T-helper 1 cell treated with Interleukin-12 subunit alpha and Interleukin-12 subunit beta and Interleukin-4 antibody, amounts not matched to agents 30 μg/mL and 1 μg/mL, for 36 hours (primary cell): Measurements from ENCODE around the gene DTD2.
A peak's percentile ranks its signal among the peaks of the same experiment; 100 is the strongest.
"Not testable (repeated sequence)": the region's sequence is repeated elsewhere in the genome, so short reads cannot be mapped to it uniquely, and the experiment has no call there.

Experiments
- H3K27ac Mint-ChIP-seq: one replicate; pipeline ENCODE4 v1.8.0; 2021; ENCODE audit warnings: mild to moderate bottlenecking, mixed read lengths
- H3K27me3 Mint-ChIP-seq: one replicate; pipeline ENCODE4 v1.8.0; 2021; ENCODE audit warnings: low read depth, mixed read lengths
- H3K36me3 Mint-ChIP-seq: one replicate; pipeline ENCODE4 v1.8.0; 2021; ENCODE audit warnings: low read depth, mixed read lengths
- H3K4me1 Mint-ChIP-seq: one replicate; pipeline ENCODE4 v1.8.0; 2021; ENCODE audit warnings: low read depth, mixed read lengths
- H3K4me3 Mint-ChIP-seq: one replicate; pipeline ENCODE4 v1.8.0; 2021; ENCODE audit warnings: mild to moderate bottlenecking, moderate library complexity, mixed read lengths
- H3K9me3 Mint-ChIP-seq: one replicate; pipeline ENCODE4 v1.8.0; 2021; ENCODE audit warnings: mixed read lengths

DTD2 gene

DNA sequence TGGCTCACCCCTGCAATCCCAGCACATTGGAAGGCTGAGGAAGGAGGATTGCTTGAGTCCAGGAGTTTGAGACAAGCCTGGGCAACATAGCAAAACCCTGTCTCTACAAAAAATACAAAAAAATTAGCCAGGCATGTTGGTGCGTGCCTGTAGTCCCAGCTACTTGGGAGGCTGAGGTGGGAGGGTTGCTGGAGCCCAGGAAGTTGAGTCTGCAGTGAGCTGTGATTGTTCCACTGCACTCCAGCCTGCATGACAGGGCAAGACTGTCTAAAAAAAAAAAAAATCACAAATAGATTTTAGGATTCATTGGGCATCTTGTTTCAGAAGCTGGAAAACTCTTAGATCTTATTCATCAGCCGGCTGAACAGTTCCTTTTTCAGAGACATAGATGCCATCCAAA, 5.1 kb upstream of the DTD2 start:
- not testable (repeated sequence) for H3K27ac Mint-ChIP-seq, H3K36me3 Mint-ChIP-seq
- peaks cover 13% of the 10 kb centered on the region for H3K4me1 Mint-ChIP-seq

DNA sequence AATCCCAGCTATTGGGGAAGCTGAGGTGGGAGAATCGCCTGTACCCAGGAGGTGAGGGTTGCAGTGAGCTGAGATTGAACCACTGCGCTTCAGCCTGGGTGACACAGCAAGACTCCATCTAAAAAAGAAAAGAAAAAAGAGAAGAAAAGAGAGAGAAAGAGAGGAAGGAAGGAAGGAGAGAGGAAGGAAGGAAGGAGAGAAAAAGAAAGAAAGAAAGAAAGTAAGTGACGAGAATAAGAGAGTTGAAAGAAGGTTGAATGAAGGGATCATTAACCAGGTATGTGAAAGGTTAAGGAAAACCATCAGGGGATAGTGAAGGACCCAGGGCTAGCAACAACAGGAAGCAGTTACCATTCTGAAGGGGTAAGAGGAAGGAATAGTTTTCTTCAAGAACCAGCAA, 4.2 kb upstream of the DTD2 start:
- no peaks in the 10 kb centered on the region for H3K27me3 Mint-ChIP-seq
- no peaks in the 10 kb centered on the region for H3K36me3 Mint-ChIP-seq
- H3K4me3 Mint-ChIP-seq = no peak overlapping the region
- H3K4me1 Mint-ChIP-seq = peaks cover 18% of the 10 kb centered on the region
- H3K9me3 Mint-ChIP-seq = no peaks in the 10 kb centered on the region
- no peak overlapping the region for H3K27ac Mint-ChIP-seq

More for the DNA sequence above, 5.1 kb upstream of the DTD2 start:
- H3K27me3 Mint-ChIP-seq, H3K4me3 Mint-ChIP-seq, H3K9me3 Mint-ChIP-seq: not testable (repeated sequence)

DNA sequence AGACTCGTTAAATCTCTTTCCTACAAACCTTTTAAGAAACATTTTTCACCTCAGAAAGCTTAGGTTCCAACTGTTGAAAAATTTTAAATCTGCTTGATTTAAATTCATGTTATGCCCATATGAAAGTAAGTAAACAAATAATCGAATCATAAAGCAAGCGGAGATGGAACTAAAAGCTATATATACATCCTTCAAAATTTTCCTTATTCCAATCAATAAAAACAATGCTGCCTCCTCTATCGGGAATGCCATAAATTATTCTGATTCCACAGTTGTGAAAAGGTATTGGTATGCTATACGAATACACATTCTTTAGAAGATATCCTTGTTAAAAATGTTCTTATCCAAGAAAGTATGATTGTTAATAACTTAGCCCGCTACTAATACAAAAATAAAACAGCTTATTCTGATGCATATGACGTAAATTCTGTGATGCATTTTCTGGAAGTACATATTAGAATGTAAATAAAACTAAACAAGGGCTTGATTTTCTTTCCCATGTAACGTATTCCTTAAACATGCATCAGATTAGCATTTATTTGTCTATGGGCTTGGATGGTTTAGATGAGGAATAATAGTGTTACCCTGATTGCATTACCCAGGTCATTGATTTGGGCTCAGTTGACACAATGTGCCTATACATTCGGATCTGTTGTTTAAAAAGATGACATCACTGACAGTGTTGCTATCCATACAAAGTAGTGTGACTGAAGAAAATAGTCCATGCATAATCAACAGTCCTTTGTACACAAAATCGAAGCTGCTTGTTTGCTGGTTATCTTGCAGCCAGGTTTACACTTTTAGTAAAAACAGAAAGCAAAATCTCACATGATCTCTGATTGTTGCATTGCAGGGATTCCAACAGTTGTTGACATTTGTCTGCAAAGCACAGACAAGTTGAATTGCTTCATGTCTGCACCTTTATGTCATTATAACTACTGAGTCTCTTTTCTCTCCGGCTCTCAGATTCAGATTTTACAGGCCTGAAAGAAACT, 656 bp upstream of the DTD2 start:
- H3K9me3 Mint-ChIP-seq = no peaks in the 10 kb centered on the region
- peak overlapping the region; percentile 95 for H3K27ac Mint-ChIP-seq
- H3K27me3 Mint-ChIP-seq = no peaks in the 10 kb centered on the region
- peak overlapping the region; percentile 97 for H3K4me3 Mint-ChIP-seq
- H3K4me1 Mint-ChIP-seq = peaks cover 28% of the 10 kb centered on the region
- H3K36me3 Mint-ChIP-seq = no peaks in the 10 kb centered on the region

DNA sequence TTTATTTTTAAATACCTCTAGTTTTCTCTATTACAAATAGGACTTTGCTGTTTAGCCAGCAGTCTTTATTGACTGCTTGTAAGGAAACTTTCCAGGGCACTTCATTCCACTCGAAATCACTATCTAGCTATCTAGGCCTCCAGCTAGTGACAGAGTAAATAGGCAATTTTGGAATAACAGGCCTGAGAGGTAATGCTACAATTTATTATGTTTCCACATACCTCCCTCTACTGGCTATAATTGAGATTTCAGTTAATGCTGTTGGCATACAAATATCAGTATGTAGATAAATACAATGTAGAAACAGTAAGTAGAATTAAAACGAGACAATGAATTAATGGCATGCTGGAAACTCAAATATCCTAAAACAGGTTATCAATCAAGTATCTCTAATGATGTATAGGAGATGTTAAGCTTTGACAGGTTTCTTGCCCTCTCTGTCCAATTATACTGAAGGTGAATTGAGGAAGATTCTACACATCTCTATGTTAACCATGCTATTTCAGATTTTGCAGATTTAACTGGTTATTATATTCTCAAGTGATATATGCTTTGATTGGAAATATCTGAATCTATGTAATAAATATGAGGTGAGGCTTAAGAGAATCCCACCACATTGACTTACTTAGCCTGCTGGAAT, 7.2 kb downstream of the DTD2 start:
- Mint-ChIP-seq H3K36me3 (peaks cover 15% of the 10 kb centered on the region), H3K27ac (no peak overlapping the region), H3K9me3 (no peaks in the 10 kb centered on the region), H3K4me1 (peaks cover 2% of the 10 kb centered on the region), H3K4me3 (no peak overlapping the region), H3K27me3 (no peaks in the 10 kb centered on the region)

DNA sequence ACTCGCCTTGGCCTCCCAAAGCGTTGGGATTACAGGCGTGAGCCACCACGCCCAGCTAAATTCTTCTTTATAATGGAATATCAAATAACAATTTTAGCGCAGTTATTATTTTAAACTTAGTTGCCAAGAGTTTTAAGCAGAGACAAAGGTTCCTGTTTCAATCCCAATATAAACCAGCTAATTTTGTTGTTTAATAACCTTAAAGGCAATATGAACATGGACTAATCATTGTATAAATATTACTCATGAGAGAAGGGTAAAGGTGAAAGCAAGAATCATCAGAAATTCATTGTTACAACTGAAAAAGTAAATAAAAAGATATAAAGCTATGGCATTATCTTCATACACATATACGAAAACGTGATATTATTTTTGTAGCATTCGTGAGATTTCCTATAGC, 8.2 kb downstream of the DTD2 start:
- Mint-ChIP-seq H3K4me1 (no peaks in the 10 kb centered on the region), H3K4me3 (no peak overlapping the region), H3K36me3 (peaks cover 16% of the 10 kb centered on the region), H3K27me3 (no peaks in the 10 kb centered on the region), H3K27ac (no peak overlapping the region), H3K9me3 (peaks cover 1% of the 10 kb centered on the region)

DNA sequence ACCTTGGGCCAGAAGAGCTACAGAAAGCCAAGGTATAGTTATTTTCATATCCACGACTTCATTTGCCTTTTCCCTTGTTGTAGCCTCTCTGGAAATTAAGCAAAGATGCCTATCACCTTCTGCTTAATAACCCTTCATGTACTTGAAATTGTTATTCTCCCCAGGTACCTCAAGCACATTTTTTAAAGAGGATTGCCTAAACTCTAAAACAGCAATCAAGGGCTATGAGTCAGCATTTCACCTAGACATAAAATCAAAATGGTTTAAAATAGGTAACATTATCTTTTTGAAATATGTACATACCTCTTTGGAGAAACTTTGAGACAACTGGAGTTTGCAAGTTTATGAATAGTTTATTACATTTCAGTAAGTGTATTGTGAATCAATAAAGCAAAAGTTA, 11.6 kb downstream of the DTD2 start:
- Mint-ChIP-seq H3K27ac (no peak overlapping the region), H3K9me3 (peaks cover 4% of the 10 kb centered on the region), H3K36me3 (peaks cover 15% of the 10 kb centered on the region), H3K27me3 (no peaks in the 10 kb centered on the region), H3K4me1 (no peaks in the 10 kb centered on the region), H3K4me3 (no peak overlapping the region)

DNA sequence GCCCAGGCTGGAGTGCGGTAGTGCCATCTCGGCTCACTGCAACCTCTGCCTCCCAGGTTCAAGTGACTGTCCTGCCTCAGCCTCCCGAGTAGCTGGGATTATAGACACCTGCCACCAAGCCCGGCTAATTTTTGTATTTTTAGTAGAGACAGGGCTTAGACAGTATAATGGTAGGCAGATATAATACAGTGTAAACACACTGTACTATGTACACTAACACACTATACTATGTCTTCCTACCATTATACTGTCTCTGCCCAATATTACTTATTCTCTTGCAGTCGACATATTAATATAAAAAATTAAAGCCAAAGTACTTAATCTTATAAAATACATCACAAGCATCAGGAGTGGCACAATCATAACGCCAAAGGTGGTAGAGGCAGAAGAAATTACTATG, 15.0 kb downstream of the DTD2 start:
- H3K36me3 Mint-ChIP-seq = peaks cover 14% of the 10 kb centered on the region
- no peak overlapping the region for H3K27ac Mint-ChIP-seq
- H3K27me3 Mint-ChIP-seq = no peaks in the 10 kb centered on the region
- no peak overlapping the region for H3K4me3 Mint-ChIP-seq
- H3K4me1 Mint-ChIP-seq = no peaks in the 10 kb centered on the region
- H3K9me3 Mint-ChIP-seq = peaks cover 4% of the 10 kb centered on the region

DNA sequence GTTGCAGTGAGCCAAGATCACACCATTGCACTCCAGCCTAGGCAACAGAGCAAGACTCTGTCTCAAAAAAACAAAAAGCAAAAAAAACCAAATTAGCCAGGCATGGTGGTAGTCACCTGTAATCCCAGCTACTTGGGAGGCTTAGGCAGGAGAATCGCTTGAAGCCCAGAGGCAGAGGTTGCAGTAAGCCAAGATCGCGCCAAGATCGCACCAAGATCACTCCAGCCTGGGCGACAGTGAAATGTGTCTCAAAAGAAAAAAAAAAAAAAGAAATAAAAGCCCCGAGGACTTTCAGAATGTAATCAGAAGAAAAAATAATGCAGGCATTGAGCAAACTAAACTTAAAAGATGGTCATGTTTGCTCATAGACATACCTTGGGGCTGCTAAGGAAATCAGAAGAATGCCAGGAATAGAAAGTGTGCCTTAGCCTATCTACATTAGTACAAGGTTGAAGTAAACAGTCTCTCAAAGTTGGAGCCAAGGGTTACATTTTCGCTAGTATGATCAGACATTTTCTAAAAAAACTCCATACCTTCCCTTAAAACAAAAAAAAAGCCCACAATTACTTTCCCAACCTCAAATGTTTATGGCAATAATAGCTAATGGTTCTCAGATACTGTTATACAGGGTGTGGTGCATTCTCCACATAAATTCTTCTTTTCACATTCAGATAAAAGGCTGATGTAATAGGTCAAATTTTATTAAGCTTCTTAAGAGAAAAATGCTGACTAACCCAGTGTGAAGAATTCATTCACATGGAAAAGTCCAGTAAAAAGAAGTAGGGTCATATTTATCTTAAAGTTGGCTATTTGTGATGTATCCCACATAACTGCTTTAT, 15.8 kb downstream of the DTD2 start:
- Mint-ChIP-seq H3K27me3 (no peaks in the 10 kb centered on the region), H3K4me1 (no peaks in the 10 kb centered on the region), H3K4me3 (no peak overlapping the region), H3K36me3 (peaks cover 14% of the 10 kb centered on the region), H3K9me3 (peaks cover 4% of the 10 kb centered on the region), H3K27ac (no peak overlapping the region)

DNA sequence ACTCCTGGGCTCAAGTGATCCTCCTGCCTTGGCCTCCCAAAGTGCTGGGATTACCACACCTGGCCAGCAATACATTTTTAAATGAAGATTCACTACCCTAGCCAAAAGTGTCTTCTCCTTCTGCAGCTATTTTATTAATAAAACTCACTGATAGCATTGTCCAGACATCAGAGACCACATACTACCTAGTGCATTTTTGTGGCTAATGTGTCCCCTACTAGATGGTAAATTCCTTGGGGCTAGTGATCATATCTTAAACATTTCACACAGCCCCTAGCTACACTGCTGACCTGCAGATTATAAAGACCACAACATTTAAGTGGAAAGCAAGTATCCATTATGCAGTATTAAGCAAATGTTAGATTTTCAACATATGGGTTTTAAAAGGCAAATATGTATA, 17.0 kb downstream of the DTD2 start:
- Mint-ChIP-seq H3K27ac (no peak overlapping the region), H3K4me1 (no peaks in the 10 kb centered on the region)

DNA sequence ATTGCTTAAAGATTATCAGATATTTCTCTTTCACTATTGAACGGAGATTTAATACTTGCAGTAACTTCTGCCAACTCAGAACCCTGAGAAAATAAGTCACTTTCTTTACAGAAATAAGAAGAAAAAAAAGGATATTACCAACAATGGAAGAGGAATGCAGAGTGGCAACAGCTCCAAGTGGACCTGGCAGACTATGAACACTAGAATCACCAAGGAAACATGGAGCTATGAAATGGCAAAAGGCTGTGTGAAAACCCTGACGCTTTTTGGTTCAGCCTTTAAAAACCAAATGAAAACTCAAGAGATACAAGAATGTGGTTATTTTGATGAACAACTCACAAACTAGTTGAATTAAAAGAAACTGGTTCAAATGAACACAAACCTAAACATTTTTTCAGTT, 17.7 kb downstream of the DTD2 start:
- peaks cover 7% of the 10 kb centered on the region for H3K9me3 Mint-ChIP-seq
- no peaks in the 10 kb centered on the region for H3K4me1 Mint-ChIP-seq
- no peak overlapping the region for H3K4me3 Mint-ChIP-seq
- H3K27ac Mint-ChIP-seq = no peak overlapping the region
- H3K36me3 Mint-ChIP-seq = peaks cover 7% of the 10 kb centered on the region
- no peaks in the 10 kb centered on the region for H3K27me3 Mint-ChIP-seq

More for the DNA sequence above, 17.0 kb downstream of the DTD2 start:
- Mint-ChIP-seq H3K36me3 (peaks cover 7% of the 10 kb centered on the region), H3K9me3 (peaks cover 7% of the 10 kb centered on the region), H3K4me3 (no peak overlapping the region), H3K27me3 (no peaks in the 10 kb centered on the region)

DNA sequence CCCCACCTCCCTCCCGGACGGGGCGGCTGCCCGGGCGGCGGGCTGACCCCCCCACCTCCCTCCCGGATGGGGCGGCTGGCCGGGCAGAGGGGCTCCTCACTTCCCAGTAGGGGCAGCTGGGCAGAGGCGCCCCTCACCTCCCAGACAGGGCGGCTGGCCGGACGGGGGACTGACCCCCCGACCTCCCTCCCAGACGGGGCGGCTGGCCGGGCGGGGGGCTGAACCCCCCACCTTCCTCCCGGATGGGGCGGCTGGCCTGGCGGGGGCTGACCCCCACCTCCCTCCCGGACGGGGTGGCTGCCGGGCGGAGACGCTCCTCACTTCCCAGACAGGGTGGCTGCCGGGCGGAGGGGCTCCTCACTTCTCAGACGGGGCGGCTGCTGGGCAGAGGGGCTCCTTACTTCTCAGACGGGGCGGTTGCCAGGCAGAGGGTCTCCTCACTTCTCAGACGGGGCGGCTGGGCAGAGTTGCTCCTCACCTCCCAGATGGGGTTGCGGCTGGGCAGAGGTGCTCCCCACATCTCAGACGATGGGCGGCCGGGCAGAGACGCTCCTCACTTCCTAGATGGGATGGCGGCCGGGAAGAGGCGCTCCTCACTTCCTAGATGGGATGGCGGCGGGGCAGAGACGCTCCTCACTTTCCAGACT, 20.1 kb downstream of the DTD2 start:
- H3K36me3 Mint-ChIP-seq, H3K4me1 Mint-ChIP-seq, H3K9me3 Mint-ChIP-seq, H3K27me3 Mint-ChIP-seq, H3K27ac Mint-ChIP-seq, H3K4me3 Mint-ChIP-seq: not testable (repeated sequence)

DNA sequence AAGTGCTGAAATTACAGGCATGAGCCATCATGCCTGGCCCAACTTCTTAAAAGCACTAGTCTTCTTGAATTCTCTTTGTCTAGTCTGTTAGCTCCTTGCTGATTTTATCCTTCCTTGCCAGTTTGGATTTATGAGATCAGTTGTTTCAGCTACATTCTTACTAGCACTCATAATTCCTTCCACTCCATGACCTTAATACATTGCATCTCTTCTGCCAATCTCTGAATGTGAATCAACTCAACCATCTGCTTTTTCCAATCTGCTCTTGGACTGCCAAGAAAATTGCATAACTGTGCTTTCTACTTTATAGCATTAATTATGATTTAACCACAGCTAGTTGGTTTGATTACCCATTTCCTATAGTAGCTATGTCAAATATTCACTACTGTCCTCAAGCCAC, 22.0 kb downstream of the DTD2 start:
- Mint-ChIP-seq H3K27ac (no peak overlapping the region), H3K27me3 (no peaks in the 10 kb centered on the region), H3K9me3 (peaks cover 9% of the 10 kb centered on the region), H3K36me3 (peaks cover 9% of the 10 kb centered on the region), H3K4me1 (no peaks in the 10 kb centered on the region), H3K4me3 (no peak overlapping the region)

DNA sequence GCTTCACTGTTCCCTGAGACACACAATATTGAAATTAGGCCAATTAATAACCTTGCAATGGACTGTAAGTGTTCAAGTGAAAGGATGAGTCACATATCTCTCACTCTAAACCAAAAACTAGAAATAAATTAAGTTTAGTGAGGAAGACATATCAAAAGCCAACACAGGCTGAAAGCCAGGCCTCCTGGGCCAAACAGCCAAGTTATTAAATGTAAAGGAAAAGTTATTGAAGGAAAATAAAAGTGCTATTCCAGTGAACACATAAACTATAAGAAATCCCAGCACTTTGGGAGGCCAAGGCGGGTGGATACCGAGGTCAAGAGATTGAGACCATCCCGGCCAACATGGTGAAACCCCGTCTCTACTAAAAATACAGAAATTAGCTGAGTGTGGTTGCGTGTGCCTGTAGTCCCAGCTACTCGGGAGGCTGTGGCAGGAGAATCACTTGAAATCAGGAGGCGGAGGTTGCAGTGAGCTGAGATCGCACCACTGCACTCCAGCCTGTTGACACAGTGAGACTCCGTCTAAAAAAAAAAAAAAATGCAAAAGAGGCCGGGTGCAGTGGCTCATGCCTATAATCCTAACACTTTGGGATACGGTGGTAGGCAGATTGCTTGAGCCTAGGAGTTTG, 26.6 kb downstream of the DTD2 start:
- Mint-ChIP-seq H3K9me3 (peaks cover 6% of the 10 kb centered on the region), H3K27me3 (no peaks in the 10 kb centered on the region), H3K27ac (no peak overlapping the region), H3K4me1 (no peaks in the 10 kb centered on the region), H3K4me3 (no peak overlapping the region), H3K36me3 (peaks cover 5% of the 10 kb centered on the region)

DNA sequence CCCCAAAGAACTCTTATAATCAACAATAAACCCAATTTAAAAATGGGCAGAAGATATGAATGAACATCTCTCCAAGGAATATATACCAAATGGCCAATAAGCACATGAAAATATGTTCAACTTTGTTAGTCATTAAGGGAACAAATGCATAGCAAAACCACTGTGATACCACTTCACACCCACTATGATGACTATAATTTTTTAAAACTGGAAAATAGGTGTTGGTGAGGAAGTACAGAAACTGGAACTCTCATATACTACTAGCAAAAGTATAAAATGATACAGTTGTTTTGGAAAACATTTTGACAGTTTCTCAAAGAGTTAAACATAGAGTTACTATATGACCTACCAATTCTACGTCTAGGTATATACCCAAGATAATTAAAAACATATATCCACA, 27.5 kb downstream of the DTD2 start:
- Mint-ChIP-seq H3K27me3 (no peaks in the 10 kb centered on the region), H3K9me3 (peaks cover 6% of the 10 kb centered on the region), H3K4me3 (no peak overlapping the region), H3K36me3 (peaks cover 5% of the 10 kb centered on the region), H3K4me1 (no peaks in the 10 kb centered on the region), H3K27ac (no peak overlapping the region)
